Measurements from ENCODE around the gene CAPZA3. TPM values are rescaled to one million over a fixed set of nuclear protein-coding genes. Genes with fewer than 3 reads are reported as not detected.

Gene CAPZA3
- total and polyA plus RNA-seq, 10 of the 15 experiments (the other 5 are each of a cell fraction or from before 2014, with no cell fraction given): not detected

- Histone ChIP-seq H3K4me2 (ENCODE audit: control insufficient read depth, insufficient read depth) (no peak overlapping the region), H4K20me1 (ENCODE audit: control insufficient read depth, insufficient read depth) (no peaks in the 10 kb centered on the region), H3K36me3 (ENCODE audit: control insufficient read depth in 2 of 2, insufficient read depth in 2 of 2, low read length in 1 of 2) (no peaks in the 10 kb centered on the region), H2AFZ (ENCODE audit: control insufficient read depth, low read depth, low read length) (no peak overlapping the region), H3K27me3 (replicated peaks in 1 of 2; ENCODE audit: control insufficient read depth in 2 of 2, insufficient read depth in 2 of 2, low read length in 1 of 2) (no peaks in the 10 kb centered on the region), H3K4me3 (no peak overlapping the region), H3K27ac (ENCODE audit: control insufficient read depth, insufficient read depth) (no peak overlapping the region), H3K79me2 (ENCODE audit: control insufficient read depth, insufficient read depth, low read length) (no peaks in the 10 kb centered on the region), H3K9ac (ENCODE audit: control insufficient read depth, insufficient read depth, low read length) (no peak overlapping the region), H3K9me3 (replicated peaks; ENCODE audit: control insufficient read depth, insufficient read depth, low read length) (no peaks in the 10 kb centered on the region), H3K4me1 (ENCODE audit: control insufficient read depth, insufficient read depth, low read length) (no peaks in the 10 kb centered on the region)
- ChIA-PET POLR2A (no interaction called here), CTCF (no interaction called here), SMC1A (ENCODE audit: uncharacterized antibody, unreplicated experiment) (no interaction called here), RAD21 (ENCODE audit: unreplicated experiment) (no interaction called here)
- no peak for ATAC-seq
- FAIRE-seq: no peak
- intact Hi-C loops (cut with micrococcal nuclease; ENCODE audit: unreplicated experiment) (no loop called here), in situ Hi-C loops (cut with MboI) (no loop called here)
- TF ChIP-seq PRDM15 (CRISPR knock-in tag; IDR thresholded peaks at IDR 0.05) (no peak), SREBF1 (IDR thresholded peaks at IDR 0.05; ENCODE audit: low read length) (no peak), SIN3A (IDR thresholded peaks at IDR 0.05; ENCODE audit: low read depth, low read length) (no peak), SUPT20H (IDR thresholded peaks at IDR 0.05; ENCODE audit: borderline replicate concordance, control insufficient read depth, low read depth, low read length) (no peak), DPF2 (IDR thresholded peaks at IDR 0.05) (no peak), BCL11A (IDR thresholded peaks at IDR 0.05; ENCODE audit: low read depth, low read length) (no peak), NR2C1 (IDR thresholded peaks at IDR 0.05) (no peak), ETV6 (conservative IDR thresholded peaks at IDR 0.05 in 1 of 2, IDR thresholded peaks at IDR 0.05 in 1 of 2; ENCODE audit: borderline replicate concordance in 1 of 2, low read depth in 1 of 2) (no peak), RB1 (IDR thresholded peaks at IDR 0.05; ENCODE audit: borderline replicate concordance) (no peak), TCF3 (IDR thresholded peaks at IDR 0.05; ENCODE audit: borderline replicate concordance, insufficient read depth, low read depth, low read length) (no peak), MEF2A (IDR thresholded peaks at IDR 0.05; ENCODE audit: insufficient read depth, low read depth, low read length) (no peak), CBX3 (IDR thresholded peaks at IDR 0.05; ENCODE audit: borderline replicate concordance, low read depth) (no peak), POLR2A (IDR thresholded peaks at IDR 0.05; ENCODE audit: low read depth, low read length) (no peak), ESRRA (IDR thresholded peaks at IDR 0.05; ENCODE audit: low read length) (no peak), ASH2L (IDR thresholded peaks at IDR 0.05; ENCODE audit: borderline replicate concordance, low read depth) (no peak), SMAD5 (IDR thresholded peaks at IDR 0.05; ENCODE audit: low read depth) (no peak)
- TF ChIP-seq, protein P1, sequence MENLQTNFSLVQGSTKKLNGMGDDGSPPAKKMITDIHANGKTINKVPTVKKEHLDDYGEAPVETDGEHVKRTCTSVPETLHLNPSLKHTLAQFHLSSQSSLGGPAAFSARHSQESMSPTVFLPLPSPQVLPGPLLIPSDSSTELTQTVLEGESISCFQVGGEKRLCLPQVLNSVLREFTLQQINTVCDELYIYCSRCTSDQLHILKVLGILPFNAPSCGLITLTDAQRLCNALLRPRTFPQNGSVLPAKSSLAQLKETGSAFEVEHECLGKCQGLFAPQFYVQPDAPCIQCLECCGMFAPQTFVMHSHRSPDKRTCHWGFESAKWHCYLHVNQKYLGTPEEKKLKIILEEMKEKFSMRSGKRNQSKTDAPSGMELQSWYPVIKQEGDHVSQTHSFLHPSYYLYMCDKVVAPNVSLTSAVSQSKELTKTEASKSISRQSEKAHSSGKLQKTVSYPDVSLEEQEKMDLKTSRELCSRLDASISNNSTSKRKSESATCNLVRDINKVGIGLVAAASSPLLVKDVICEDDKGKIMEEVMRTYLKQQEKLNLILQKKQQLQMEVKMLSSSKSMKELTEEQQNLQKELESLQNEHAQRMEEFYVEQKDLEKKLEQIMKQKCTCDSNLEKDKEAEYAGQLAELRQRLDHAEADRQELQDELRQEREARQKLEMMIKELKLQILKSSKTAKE (IDR thresholded peaks at IDR 0.05; ENCODE audit: low read depth, poor library complexity, severe bottlenecking): no peak
- no TSS peak for BruUV-seq (replicated peaks)
- no peak for DNase-seq (ENCODE audit: low read depth, low spot score)
Observed at GRCh38 chr12:18696971-18697602, 40.8 kb upstream of the CAPZA3 start.

All from GM12878 (cell line).